Kidney epithelial cell (primary cell): ENCODE data around the gene ENOX2. TPM values are rescaled to one million over a fixed set of nuclear protein-coding genes. Genes with fewer than 3 reads are reported as not detected.

Source experiments
- DNase-seq: peaks from one replicate; pipeline ENCODE4 v3.0.0-alpha.2; 2010; ENCODE audit warnings: low read depth
- H3K27me3 ChIP-seq: 2 replicates; pipeline ENCODE4 v1.6.0; 2011; ENCODE audit warnings: low read length; ENCODE audit not compliant: control insufficient read depth, insufficient read depth
- H3K36me3 ChIP-seq: 2 replicates; pipeline ENCODE4 v1.5.1; 2011; ENCODE audit warnings: low read length; ENCODE audit not compliant: control insufficient read depth, insufficient read depth
- H3K4me3 ChIP-seq: 2 replicates; pipeline ENCODE4 v1.5.1; 2011; ENCODE audit warnings: low read depth, mild to moderate bottlenecking, control low read depth, low read length
- CTCF ChIP-seq: IDR thresholded peaks from 2 replicates; pipeline ENCODE4 v1.5.1; 2011; ENCODE audit warnings: mild to moderate bottlenecking, moderate library complexity, low read length, control low read depth, inconsistent platforms; ENCODE audit not compliant: insufficient read depth, poor library complexity, severe bottlenecking
- total RNA-seq: library from RNA; depleted of rRNA; stranded (reverse); fragments of >200 nt; gene quantifications from 2 replicates; pipeline ENCODE4 v1.2.3, GENCODE V29; 2015

ENOX2 gene
- total RNA-seq, 1 donor from 2014 or later: 15.1 TPM

GRCh38 chrX:130877892-130878341 lies 25.1 kb downstream of the ENOX2 start:
- Histone ChIP-seq H3K36me3 (no peaks in the 10 kb centered on the region), H3K27me3 (no peaks in the 10 kb centered on the region), H3K4me3 (no peak overlapping the region)
- no peak for TF ChIP-seq CTCF
- DNase-seq: no peak

- Histone ChIP-seq H3K4me3 (no peak overlapping the region), H3K27me3 (no peaks in the 10 kb centered on the region), H3K36me3 (no peaks in the 10 kb centered on the region)
- TF ChIP-seq CTCF: no peak
- DNase-seq: no peak
These were observed 26.8 kb downstream of the ENOX2 start for GRCh38 chrX:130876226-130876625.

- no peak for TF ChIP-seq CTCF
- H3K27me3 ChIP-seq: no peaks in the 10 kb centered on the region
- no peak for DNase-seq
- no peak overlapping the region for H3K4me3 ChIP-seq
- no peaks in the 10 kb centered on the region for H3K36me3 ChIP-seq
These were observed 28.3 kb downstream of the ENOX2 start for GRCh38 chrX:130874751-130875150.

GRCh38 chrX:130869239-130869638 lies 33.8 kb downstream of the ENOX2 start:
- TF ChIP-seq CTCF: no peak
- Histone ChIP-seq H3K36me3 (no peaks in the 10 kb centered on the region), H3K4me3 (no peak overlapping the region), H3K27me3 (no peaks in the 10 kb centered on the region)
- no peak for DNase-seq

- Histone ChIP-seq H3K36me3 (no peaks in the 10 kb centered on the region), H3K4me3 (no peak overlapping the region), H3K27me3 (no peaks in the 10 kb centered on the region)
- TF ChIP-seq CTCF: no peak
- DNase-seq: no peak
These were observed 41.5 kb downstream of the ENOX2 start for GRCh38 chrX:130861462-130861861.

GRCh38 chrX:130857207-130857606 lies 45.8 kb downstream of the ENOX2 start:
- TF ChIP-seq CTCF: no peak
- DNase-seq: no peak
- Histone ChIP-seq H3K36me3 (no peaks in the 10 kb centered on the region), H3K27me3 (no peaks in the 10 kb centered on the region), H3K4me3 (no peak overlapping the region)
